ENCODE data around the gene ATXN1. TPM values are rescaled to one million over a fixed set of nuclear protein-coding genes. Genes with fewer than 3 reads are reported as not detected.

The ATXN1 gene
- total RNA-seq, 1 experiment from 2014 or later = 8.1 TPM

- TF ChIP-seq MAX (CRISPR knock-in tag; IDR thresholded peaks at IDR 0.05) = no peak
- TF ChIP-seq NR2C2 (CRISPR knock-in tag; IDR thresholded peaks at IDR 0.05) = no peak
- no peak for TF ChIP-seq TCF7 (CRISPR knock-in tag; IDR thresholded peaks at IDR 0.05; ENCODE audit: low read depth)
- no peak for TF ChIP-seq ZNF512 (CRISPR knock-in tag; IDR thresholded peaks at IDR 0.05; ENCODE audit: borderline replicate concordance)
- no peak for TF ChIP-seq MYBL2 (CRISPR knock-in tag; IDR thresholded peaks at IDR 0.05)
- TF ChIP-seq NR1H2 (CRISPR knock-in tag; IDR thresholded peaks at IDR 0.05) = no peak
Measured at GRCh38 chr6:16355699-16356446, 405.4 kb downstream of the ATXN1 start (continued).

- Mint-ChIP-seq H3K9me3 (no peaks in the 10 kb centered on the region), H3K27ac (no peak overlapping the region), H3K36me3 (no peaks in the 10 kb centered on the region), H3K4me1 (peaks cover 5% of the 10 kb centered on the region), H3K4me3 (no peak overlapping the region), H3K27me3 (ENCODE audit: low read depth) (no peaks in the 10 kb centered on the region)
- TF ChIP-seq GABPB1 (CRISPR knock-in tag; IDR thresholded peaks at IDR 0.05) (no peak), IRF1 (CRISPR knock-in tag; IDR thresholded peaks at IDR 0.05) (no peak), CBFB (CRISPR knock-in tag; IDR thresholded peaks at IDR 0.05; ENCODE audit: low read depth) (no peak), FOXK1 (CRISPR knock-in tag; IDR thresholded peaks at IDR 0.05) (no peak), STAT6 (CRISPR knock-in tag; conservative IDR thresholded peaks at IDR 0.05; ENCODE audit: low read depth) (no peak), ZMAT4 (CRISPR knock-in tag; IDR thresholded peaks at IDR 0.05) (no peak), JAZF1 (CRISPR knock-in tag; IDR thresholded peaks at IDR 0.05) (no peak), JUN (CRISPR knock-in tag; IDR thresholded peaks at IDR 0.05) (no peak), NFE2L1 (CRISPR knock-in tag; IDR thresholded peaks at IDR 0.05) (no peak), TP53 (CRISPR knock-in tag; IDR thresholded peaks at IDR 0.05) (no peak), NFYB (CRISPR knock-in tag; conservative IDR thresholded peaks at IDR 0.05; ENCODE audit: low read depth) (no peak), MAX (CRISPR knock-in tag; IDR thresholded peaks at IDR 0.05) (no peak), ZNF416 (CRISPR knock-in tag; IDR thresholded peaks at IDR 0.05) (no peak), AR (CRISPR knock-in tag; IDR thresholded peaks at IDR 0.05) (no peak)
- ChIA-PET POLR2A (no interaction called here), CTCF (interaction anchor here (0.9 to 1.6 kb wide), 3 partner anchors 23 to 408 kb away, joined by 3 to 11 read pairs (median 5); no protein-coding TSS in a partner anchor)
- no peak for ATAC-seq
- DNase-seq (ENCODE audit: low spot score) = no peak
Measured at GRCh38 chr6:16355238-16355637, 406.0 kb downstream of the ATXN1 start.

Data from WTC11 (cell line).